B cell (primary cell): ENCODE measurements around the gene ANKRD44.

Experiments
- CTCF ChIP-seq: fragments of 200-600 bp; IDR thresholded peaks from one replicate; pipeline ENCODE4 v1.8.0; 2022; ENCODE audit warnings: antibody characterized with exemption, mild to moderate bottlenecking
- EZH2 ChIP-seq: IDR thresholded peaks from 2 replicates; pipeline ENCODE4 v1.6.1; 2012; ENCODE audit warnings: borderline replicate concordance, low read depth, mild to moderate bottlenecking, moderate library complexity, low read length; ENCODE audit not compliant: insufficient read depth, poor library complexity, severe bottlenecking

GRCh38 chr2:197189426-197190099 lies 121.0 kb downstream of the ANKRD44 start:
- TF ChIP-seq CTCF, result no peak
- no peak for TF ChIP-seq EZH2
